NCI-H2227 treated with DMSO at 0.1 percent for 48 hours (cell line): ENCODE data around the gene MGST3.
"Not testable (repeated sequence)": the region's sequence is repeated elsewhere in the genome, so short reads cannot be mapped to it uniquely, and the experiment has no call there.

ENCODE experiments used
- DNase-seq: peaks from one replicate; lab custom pipeline; 2025; lab: John Stamatoyannopoulos, UW

The MGST3 gene

DNA sequence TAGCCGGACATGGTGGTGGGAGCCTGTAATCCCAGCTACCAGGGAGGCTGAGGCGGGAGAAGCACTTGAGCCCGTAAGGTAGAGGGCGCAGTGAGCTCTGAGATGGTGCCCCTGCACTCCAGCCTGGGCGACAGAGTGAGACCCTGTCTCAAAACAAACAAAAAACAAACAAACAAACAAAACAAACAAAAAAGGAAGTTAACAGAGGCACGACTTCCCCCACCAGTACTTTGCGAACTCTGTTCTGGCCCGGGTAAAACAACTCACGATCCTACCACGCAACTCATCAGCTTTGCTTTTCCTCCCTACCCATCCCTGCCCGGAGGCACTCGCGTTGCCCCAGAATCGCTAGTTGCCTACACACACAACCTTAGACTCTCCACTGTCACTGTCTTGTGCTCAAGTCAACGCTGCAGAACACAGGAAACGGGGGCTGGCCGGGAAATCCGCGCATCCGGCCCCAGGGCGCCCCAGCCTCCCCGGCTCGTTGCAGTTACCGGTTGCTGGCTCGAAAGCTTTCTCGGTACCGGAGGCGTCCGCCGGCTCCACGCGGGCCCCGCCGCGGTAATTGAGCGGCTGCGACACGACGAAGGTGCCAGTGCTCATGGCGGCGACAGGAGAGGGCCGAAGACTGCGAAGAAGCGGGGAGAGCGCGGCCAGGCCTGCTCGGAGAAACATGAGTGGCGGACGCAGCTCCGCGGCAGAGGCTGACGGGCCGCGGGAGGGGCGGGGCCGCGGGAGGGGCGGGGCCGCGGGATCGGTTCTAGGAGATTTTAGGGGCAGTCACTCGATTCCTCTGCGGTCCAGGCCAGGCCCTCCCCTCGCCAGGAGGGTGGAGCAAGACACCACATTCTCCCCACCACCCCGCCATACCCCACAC lies 67.1 kb downstream of the MGST3 start, which contains the start of gene ALDH9A1:
Gene ALDH9A1 (minus strand): TSS at position 682 of the 880 bp plus-strand sequence. CDS start 4 bp downstream, at position 678.
- DNase-seq = peak; percentile 91

DNA sequence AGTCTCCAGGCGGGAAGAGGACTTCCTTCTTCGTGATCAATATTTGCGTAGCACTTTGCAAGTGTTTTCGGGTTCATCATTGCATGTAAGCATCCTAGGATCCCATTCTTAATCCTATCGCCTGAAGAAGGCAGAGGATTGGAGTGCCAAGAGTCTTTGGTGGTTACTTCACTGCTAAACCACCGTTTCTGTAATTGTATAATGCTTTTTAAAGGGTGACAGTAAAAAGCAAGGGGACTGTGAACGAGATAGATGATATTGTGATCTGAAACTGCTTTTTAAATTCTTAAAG lies 67.7 kb downstream of the MGST3 start:
- no peak for DNase-seq

DNA sequence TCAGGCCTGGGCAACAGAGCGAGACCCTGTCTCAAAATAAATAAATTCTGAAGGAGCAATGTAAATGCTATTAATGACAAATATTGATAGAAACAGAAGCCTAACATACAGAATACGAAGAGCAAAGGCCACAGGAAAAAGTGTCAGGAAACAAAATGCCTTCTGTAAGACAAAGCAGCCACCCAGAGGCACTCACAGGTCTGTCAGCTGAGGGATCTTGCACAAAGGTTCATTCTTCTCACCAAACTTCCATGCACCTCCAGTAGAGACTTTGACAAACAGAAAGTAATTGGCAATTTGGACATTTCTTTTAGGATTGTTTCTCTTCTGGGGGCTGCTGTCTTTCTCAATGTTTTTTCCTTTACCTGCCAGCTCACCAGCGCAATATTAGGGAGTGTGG lies 68.5 kb downstream of the MGST3 start:
- no peak for DNase-seq

DNA sequence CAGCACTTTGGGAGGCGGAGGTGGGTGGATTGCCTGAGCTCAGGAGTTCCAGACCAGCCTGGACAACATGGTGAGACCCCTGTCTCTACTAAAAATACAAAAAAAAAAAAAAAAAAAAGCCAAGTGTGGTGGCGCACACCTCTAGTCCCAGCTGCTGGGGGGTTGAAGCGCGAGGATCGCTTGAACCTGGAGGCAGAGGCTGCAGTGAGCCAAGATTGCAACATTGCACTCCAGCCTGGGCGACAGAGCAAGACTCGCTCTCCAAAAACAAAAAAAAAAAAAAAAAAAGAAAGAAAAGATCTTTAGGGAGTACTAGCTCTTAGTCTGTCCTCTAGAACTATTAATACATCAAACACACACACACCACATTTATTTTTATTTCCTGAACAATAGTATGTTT lies 70.9 kb downstream of the MGST3 start:
- DNase-seq = not testable (repeated sequence)

DNA sequence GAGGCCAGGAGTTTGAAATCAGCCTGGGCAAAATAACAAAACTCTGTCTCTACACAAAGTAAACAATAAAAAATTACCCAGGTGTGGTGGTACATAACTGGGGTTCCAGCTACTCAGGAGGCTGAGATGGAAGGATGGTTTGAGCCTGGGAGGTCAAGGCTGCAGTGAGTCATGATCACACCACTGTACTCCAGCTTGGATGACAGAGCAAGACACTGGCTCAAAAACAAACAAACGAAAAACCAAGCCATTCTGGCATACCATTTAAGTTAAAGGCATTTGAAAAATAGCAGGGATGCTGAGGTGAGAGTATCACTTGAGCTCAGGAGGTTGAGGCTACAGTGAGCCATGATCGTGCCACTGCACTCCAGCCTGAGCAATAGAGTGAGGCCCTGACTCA lies 72.6 kb downstream of the MGST3 start:
- DNase-seq = no peak
